Measurements from ENCODE around the gene GSTO1.

Gene GSTO1

DNA sequence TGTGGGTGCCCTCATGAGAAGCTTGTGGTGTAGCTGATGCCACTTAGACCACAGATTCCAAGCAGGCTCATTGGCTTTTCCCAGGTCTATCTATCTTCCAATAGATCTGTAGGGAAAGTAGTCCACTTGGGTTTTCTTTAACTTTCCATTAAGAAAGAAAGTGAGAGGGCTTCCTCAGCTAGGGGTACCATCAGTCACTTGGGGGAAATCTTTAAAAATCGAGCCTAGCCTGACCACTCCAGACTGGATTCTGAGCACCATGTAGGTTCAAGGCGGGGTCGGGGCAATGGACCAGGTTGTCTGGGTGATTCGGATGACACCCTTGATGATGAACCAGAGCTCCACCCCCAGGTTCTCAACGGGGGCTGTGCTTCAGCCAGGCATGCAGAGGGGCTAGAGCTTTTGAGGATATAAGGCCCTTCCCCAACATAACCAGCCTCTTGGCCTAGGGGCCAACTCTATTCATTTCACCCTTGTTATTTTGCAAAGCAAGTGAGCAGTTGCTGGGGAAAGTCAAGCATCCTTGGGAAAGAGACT is 56.6 kb downstream of the GSTO1 start:
- no peak overlapping the region for H3K18ac ChIP-seq (ENCODE audit: low read length)
- H3K23ac ChIP-seq (ENCODE audit: low read length) = no peak overlapping the region
- H2BK120ac ChIP-seq (ENCODE audit: insufficient read depth, low read length, poor library complexity) = no peak overlapping the region
- H3K79me1 ChIP-seq (ENCODE audit: low read length) = peaks cover 2% of the 10 kb centered on the region
- no peaks in the 10 kb centered on the region for H3K27me3 ChIP-seq (ENCODE audit: insufficient read depth, low read length)
- no peak overlapping the region for H2BK12ac ChIP-seq (ENCODE audit: low read length)
- no peak overlapping the region for H3K4me2 ChIP-seq (ENCODE audit: low read length)
- no peak overlapping the region for H3K4me3 ChIP-seq (ENCODE audit: low read depth, low read length)
- DNase-seq = no peak
- H4K8ac ChIP-seq (ENCODE audit: low read depth, low read length) = no peak overlapping the region
- H2BK5ac ChIP-seq (ENCODE audit: low read depth, low read length, poor library complexity) = no peak overlapping the region
- no CpG with 5 or more reads among the region's 5 CpGs for WGBS (ENCODE audit: extremely low coverage, insufficient coverage, insufficient read length)
- no peak overlapping the region for H4K91ac ChIP-seq (ENCODE audit: low read depth, low read length)
- H3K79me2 ChIP-seq (ENCODE audit: control insufficient read depth, insufficient read depth, low read length, poor library complexity) = no peaks in the 10 kb centered on the region
- H3K4me1 ChIP-seq (ENCODE audit: control insufficient read depth in 1 of 2, insufficient read depth in 2 of 2, low read length in 2 of 2) = peaks cover 5 to 13% of the 10 kb centered on the region in 2 experiments
- H3K9me3 ChIP-seq (ENCODE audit: insufficient read depth, low read depth, low read length) = peaks cover 5% of the 10 kb centered on the region
- no peak overlapping the region for H3K4ac ChIP-seq (ENCODE audit: low read depth, low read length)
- H3K14ac ChIP-seq (ENCODE audit: low read length) = no peak overlapping the region
- H2AK5ac ChIP-seq (ENCODE audit: low read length) = no peak overlapping the region
- H2AFZ ChIP-seq (ENCODE audit: insufficient read depth, low read length, poor library complexity) = no peak overlapping the region
- H3K36me3 ChIP-seq (ENCODE audit: control insufficient read depth in 1 of 2, insufficient read depth in 2 of 2, low read length in 2 of 2) = peaks cover 50 to 54% of the 10 kb centered on the region in 2 experiments
- H4K12ac ChIP-seq (ENCODE audit: low read depth, low read length) = no peak overlapping the region
- H3K9ac ChIP-seq (ENCODE audit: low read length) = no peak overlapping the region
- H3K27ac ChIP-seq (ENCODE audit: low read depth, low read length) = no peak overlapping the region

DNA sequence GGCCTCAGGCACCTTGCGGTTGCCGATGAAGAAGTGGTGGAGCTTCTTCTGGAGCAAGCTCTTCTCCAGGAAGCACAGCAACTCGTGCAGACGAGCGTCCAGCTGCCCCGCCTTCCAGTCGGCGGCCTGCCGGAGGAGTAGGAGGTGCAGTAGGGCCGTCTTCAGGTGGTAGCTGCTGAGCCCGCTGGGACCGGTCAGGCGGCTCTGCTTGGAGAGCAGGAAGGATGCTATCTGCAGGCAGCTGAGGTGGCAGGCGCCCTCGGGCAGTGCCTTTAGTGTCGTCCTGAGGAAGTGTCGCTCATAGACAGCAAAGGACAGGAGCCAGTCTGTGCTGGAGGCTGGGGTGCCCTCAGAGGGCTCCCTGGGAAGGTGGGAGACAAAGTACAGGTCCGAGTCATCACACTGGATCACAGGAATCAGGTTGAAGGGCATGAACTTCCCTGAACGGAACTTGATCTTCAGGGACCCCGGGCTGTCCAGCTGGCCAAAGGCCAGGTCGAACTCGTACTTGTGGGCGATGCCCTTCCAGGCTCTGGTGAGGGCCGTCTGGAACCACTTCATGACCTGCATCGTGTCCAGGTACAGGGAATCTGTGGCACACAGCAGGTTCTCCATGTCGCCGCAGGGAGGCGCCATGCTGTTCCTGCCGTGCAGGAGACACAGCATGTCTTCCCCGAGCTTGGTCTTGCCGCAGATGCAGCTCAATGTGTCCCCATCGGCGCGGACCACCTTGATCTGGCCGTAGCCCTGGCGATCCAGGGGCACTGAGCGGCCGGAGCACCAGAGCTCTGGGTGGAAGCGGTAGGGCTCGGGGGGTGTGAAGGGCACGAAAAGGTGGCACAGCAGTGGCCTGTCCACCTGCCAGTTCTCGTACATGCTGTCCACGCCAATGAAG is 60.1 kb downstream of the GSTO1 start:
- H3K4me2 ChIP-seq (ENCODE audit: low read length) = no peak overlapping the region
- H4K91ac ChIP-seq (ENCODE audit: low read depth, low read length) = no peak overlapping the region
- WGBS (ENCODE audit: extremely low coverage, insufficient coverage, insufficient read length) = no CpG with 5 or more reads among the region's 43 CpGs
- no peak overlapping the region for H2BK120ac ChIP-seq (ENCODE audit: insufficient read depth, low read length, poor library complexity)
- no peaks in the 10 kb centered on the region for H3K27me3 ChIP-seq (ENCODE audit: insufficient read depth, low read length)
- H2AFZ ChIP-seq (ENCODE audit: insufficient read depth, low read length, poor library complexity) = no peak overlapping the region
- H3K23ac ChIP-seq (ENCODE audit: low read length) = no peak overlapping the region
- H3K4me1 ChIP-seq (ENCODE audit: control insufficient read depth in 1 of 2, insufficient read depth in 2 of 2, low read length in 2 of 2) = peaks cover 5 to 15% of the 10 kb centered on the region in 2 experiments
- H2AK5ac ChIP-seq (ENCODE audit: low read length) = no peak overlapping the region
- H3K36me3 ChIP-seq (ENCODE audit: control insufficient read depth in 1 of 2, insufficient read depth in 2 of 2, low read length in 2 of 2) = peaks cover 53 to 56% of the 10 kb centered on the region in 2 experiments
- no peaks in the 10 kb centered on the region for H3K79me1 ChIP-seq (ENCODE audit: low read length)
- no peak overlapping the region for H3K14ac ChIP-seq (ENCODE audit: low read length)
- peaks cover 5% of the 10 kb centered on the region for H3K9me3 ChIP-seq (ENCODE audit: insufficient read depth, low read depth, low read length)
- peak; percentile 64 to 73 for DNase-seq
- H3K18ac ChIP-seq (ENCODE audit: low read length) = peak overlapping the region; percentile 21
- no peak overlapping the region for H3K9ac ChIP-seq (ENCODE audit: low read length)
- H4K8ac ChIP-seq (ENCODE audit: low read depth, low read length) = no peak overlapping the region
- H2BK12ac ChIP-seq (ENCODE audit: low read length) = no peak overlapping the region
- H3K27ac ChIP-seq (ENCODE audit: low read depth, low read length) = no peak overlapping the region
- H3K4me3 ChIP-seq (ENCODE audit: low read depth, low read length) = no peak overlapping the region
- no peak overlapping the region for H4K12ac ChIP-seq (ENCODE audit: low read depth, low read length)
- no peaks in the 10 kb centered on the region for H3K79me2 ChIP-seq (ENCODE audit: control insufficient read depth, insufficient read depth, low read length, poor library complexity)
- peak overlapping the region; percentile 13 for H3K4ac ChIP-seq (ENCODE audit: low read depth, low read length)
- no peak overlapping the region for H2BK5ac ChIP-seq (ENCODE audit: low read depth, low read length, poor library complexity)

DNA sequence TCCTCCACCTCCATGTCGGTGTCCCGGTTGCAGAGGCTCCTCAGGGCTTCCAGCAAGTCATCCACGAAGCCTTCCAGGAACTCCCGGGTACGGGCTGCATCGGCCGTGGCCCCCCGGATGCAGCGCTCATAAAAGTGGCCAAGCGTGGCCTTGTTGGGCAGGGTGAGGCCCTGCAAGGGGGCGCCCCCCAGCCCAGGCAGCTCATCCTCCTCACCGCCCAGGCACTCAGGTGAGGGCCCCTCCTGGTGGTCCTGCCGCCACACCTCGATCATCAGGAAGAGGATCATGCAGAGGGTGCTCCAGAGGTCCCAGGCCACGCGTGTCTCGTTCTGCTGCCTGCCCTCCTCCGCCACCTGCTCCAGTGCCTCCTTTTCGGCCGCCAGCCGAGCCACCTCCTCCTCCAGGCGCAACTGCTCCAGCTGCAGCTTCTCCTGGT is 60.8 kb downstream of the GSTO1 start:
- no CpG with 5 or more reads among the region's 22 CpGs for WGBS (ENCODE audit: extremely low coverage, insufficient coverage, insufficient read length)
- no peak overlapping the region for H3K4me3 ChIP-seq (ENCODE audit: low read depth, low read length)
- H3K14ac ChIP-seq (ENCODE audit: low read length) = no peak overlapping the region
- no peak overlapping the region for H3K4me2 ChIP-seq (ENCODE audit: low read length)
- H3K4ac ChIP-seq (ENCODE audit: low read depth, low read length) = no peak overlapping the region
- no peak overlapping the region for H2BK5ac ChIP-seq (ENCODE audit: low read depth, low read length, poor library complexity)
- H3K79me1 ChIP-seq (ENCODE audit: low read length) = no peaks in the 10 kb centered on the region
- no peak overlapping the region for H3K27ac ChIP-seq (ENCODE audit: low read depth, low read length)
- peaks cover 3% of the 10 kb centered on the region for H3K9me3 ChIP-seq (ENCODE audit: insufficient read depth, low read depth, low read length)
- H4K91ac ChIP-seq (ENCODE audit: low read depth, low read length) = no peak overlapping the region
- no peak overlapping the region for H2AFZ ChIP-seq (ENCODE audit: insufficient read depth, low read length, poor library complexity)
- H3K27me3 ChIP-seq (ENCODE audit: insufficient read depth, low read length) = no peaks in the 10 kb centered on the region
- H3K18ac ChIP-seq (ENCODE audit: low read length) = peak overlapping the region; percentile 21
- H4K12ac ChIP-seq (ENCODE audit: low read depth, low read length) = no peak overlapping the region
- no peak for DNase-seq
- no peak overlapping the region for H2AK5ac ChIP-seq (ENCODE audit: low read length)
- peaks cover 5 to 15% of the 10 kb centered on the region in 2 experiments for H3K4me1 ChIP-seq (ENCODE audit: control insufficient read depth in 1 of 2, insufficient read depth in 2 of 2, low read length in 2 of 2)
- peaks cover 50 to 51% of the 10 kb centered on the region in 2 experiments for H3K36me3 ChIP-seq (ENCODE audit: control insufficient read depth in 1 of 2, insufficient read depth in 2 of 2, low read length in 2 of 2)
- H2BK120ac ChIP-seq (ENCODE audit: insufficient read depth, low read length, poor library complexity) = no peak overlapping the region
- no peaks in the 10 kb centered on the region for H3K79me2 ChIP-seq (ENCODE audit: control insufficient read depth, insufficient read depth, low read length, poor library complexity)
- H3K9ac ChIP-seq (ENCODE audit: low read length) = no peak overlapping the region
- H3K23ac ChIP-seq (ENCODE audit: low read length) = no peak overlapping the region
- H2BK12ac ChIP-seq (ENCODE audit: low read length) = no peak overlapping the region
- no peak overlapping the region for H4K8ac ChIP-seq (ENCODE audit: low read depth, low read length)

GRCh38 chr10:104316321-104317099 is 61.8 kb downstream of the GSTO1 start:
- no peak overlapping the region for H2AFZ ChIP-seq (ENCODE audit: insufficient read depth, low read length, poor library complexity)
- no peak overlapping the region for H2AK5ac ChIP-seq (ENCODE audit: low read length)
- no peak overlapping the region for H3K18ac ChIP-seq (ENCODE audit: low read length)
- H4K91ac ChIP-seq (ENCODE audit: low read depth, low read length) = no peak overlapping the region
- H3K4me3 ChIP-seq (ENCODE audit: low read depth, low read length) = no peak overlapping the region
- peaks cover 43 to 44% of the 10 kb centered on the region in 2 experiments for H3K36me3 ChIP-seq (ENCODE audit: control insufficient read depth in 1 of 2, insufficient read depth in 2 of 2, low read length in 2 of 2)
- no peak overlapping the region for H3K9ac ChIP-seq (ENCODE audit: low read length)
- H3K4ac ChIP-seq (ENCODE audit: low read depth, low read length) = no peak overlapping the region
- no peak for DNase-seq
- H3K23ac ChIP-seq (ENCODE audit: low read length) = no peak overlapping the region
- peaks cover 5 to 15% of the 10 kb centered on the region in 2 experiments for H3K4me1 ChIP-seq (ENCODE audit: control insufficient read depth in 1 of 2, insufficient read depth in 2 of 2, low read length in 2 of 2)
- H2BK5ac ChIP-seq (ENCODE audit: low read depth, low read length, poor library complexity) = no peak overlapping the region
- no peak overlapping the region for H3K4me2 ChIP-seq (ENCODE audit: low read length)
- H3K27me3 ChIP-seq (ENCODE audit: insufficient read depth, low read length) = no peaks in the 10 kb centered on the region
- no peak overlapping the region for H4K8ac ChIP-seq (ENCODE audit: low read depth, low read length)
- no peak overlapping the region for H2BK120ac ChIP-seq (ENCODE audit: insufficient read depth, low read length, poor library complexity)
- no peak overlapping the region for H3K14ac ChIP-seq (ENCODE audit: low read length)
- H3K79me1 ChIP-seq (ENCODE audit: low read length) = no peaks in the 10 kb centered on the region
- no peak overlapping the region for H3K27ac ChIP-seq (ENCODE audit: low read depth, low read length)
- H3K9me3 ChIP-seq (ENCODE audit: insufficient read depth, low read depth, low read length) = peaks cover 3% of the 10 kb centered on the region
- H4K12ac ChIP-seq (ENCODE audit: low read depth, low read length) = no peak overlapping the region
- H3K79me2 ChIP-seq (ENCODE audit: control insufficient read depth, insufficient read depth, low read length, poor library complexity) = no peaks in the 10 kb centered on the region
- WGBS (ENCODE audit: extremely low coverage, insufficient coverage, insufficient read length) = no CpG with 5 or more reads among the region's 9 CpGs
- no peak overlapping the region for H2BK12ac ChIP-seq (ENCODE audit: low read length)
